ENCODE results near the gene GPR3.

GPR3 gene, protein sequence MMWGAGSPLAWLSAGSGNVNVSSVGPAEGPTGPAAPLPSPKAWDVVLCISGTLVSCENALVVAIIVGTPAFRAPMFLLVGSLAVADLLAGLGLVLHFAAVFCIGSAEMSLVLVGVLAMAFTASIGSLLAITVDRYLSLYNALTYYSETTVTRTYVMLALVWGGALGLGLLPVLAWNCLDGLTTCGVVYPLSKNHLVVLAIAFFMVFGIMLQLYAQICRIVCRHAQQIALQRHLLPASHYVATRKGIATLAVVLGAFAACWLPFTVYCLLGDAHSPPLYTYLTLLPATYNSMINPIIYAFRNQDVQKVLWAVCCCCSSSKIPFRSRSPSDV

GRCh38 chr1:27392096-27392777, at the start of gene GPR3:
Gene GPR3, plus strand, starts transcription at chr1:27392622. Its CDS starts 1,177 bp downstream, at chr1:27393799.
- peak; percentile 93 to 94 for DNase-seq

DNA sequence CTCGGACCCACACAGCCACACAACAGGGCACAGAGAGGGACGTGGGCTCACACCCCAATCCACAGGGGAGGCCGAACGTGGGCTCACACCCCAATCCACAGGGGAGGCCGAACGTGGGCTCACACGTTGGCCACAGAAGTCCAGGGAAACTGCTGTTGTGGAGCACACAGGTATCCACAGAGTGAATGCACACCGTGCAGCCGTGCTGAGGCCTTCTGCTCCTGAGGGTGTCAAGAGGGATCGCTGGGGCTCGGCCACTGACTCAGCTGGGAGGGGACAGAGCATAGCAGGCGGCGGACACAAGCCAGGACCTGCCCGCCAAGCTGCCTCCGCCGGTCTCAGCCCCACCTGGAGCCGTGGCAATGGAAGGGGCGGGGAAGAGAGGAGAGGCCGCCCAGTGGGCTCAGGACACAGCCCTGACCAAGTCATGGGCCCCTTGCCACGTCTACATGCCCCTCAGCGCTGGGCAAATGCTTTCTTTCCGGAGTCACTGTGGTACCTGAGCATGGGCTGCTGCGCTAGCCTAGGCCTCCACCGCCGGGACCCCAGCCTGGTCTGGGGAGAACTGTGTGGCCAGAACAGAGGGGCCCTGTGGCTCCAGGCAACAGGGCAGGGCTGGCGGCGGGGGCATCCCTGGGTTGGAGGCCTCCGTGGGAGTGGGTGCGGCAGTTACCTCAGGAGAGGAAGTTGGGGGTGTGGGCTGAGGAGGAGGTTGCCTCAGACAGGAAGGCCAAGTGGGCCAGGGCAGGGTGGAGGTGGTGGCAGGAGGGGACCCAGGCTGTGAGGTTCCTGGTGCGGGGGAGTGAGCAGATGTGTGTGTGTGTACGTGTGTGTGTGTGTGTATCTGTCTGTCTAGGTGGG, 49.4 kb upstream of the GPR3 start:
- DNase-seq: peak; percentile 82 to 87

DNA sequence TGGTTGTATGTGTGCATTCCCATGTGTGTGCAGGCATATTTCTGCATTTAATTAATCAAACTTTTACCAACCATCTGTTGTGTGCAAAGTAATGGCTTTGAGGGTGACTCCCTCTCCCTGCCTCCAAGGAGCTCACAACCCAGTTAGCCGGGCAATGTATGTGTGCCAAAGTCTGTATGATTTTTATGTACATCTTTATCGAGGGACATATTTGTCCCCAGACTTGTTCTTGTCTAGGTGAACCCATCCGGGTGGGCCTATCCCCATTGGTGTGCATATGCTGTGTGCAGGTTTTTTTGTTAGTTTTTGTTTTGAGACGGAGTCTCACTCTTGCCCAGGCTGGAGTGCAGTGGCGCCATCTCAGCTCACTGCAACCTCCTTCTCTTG, 48.8 kb upstream of the GPR3 start:
- no peak for DNase-seq

DNA sequence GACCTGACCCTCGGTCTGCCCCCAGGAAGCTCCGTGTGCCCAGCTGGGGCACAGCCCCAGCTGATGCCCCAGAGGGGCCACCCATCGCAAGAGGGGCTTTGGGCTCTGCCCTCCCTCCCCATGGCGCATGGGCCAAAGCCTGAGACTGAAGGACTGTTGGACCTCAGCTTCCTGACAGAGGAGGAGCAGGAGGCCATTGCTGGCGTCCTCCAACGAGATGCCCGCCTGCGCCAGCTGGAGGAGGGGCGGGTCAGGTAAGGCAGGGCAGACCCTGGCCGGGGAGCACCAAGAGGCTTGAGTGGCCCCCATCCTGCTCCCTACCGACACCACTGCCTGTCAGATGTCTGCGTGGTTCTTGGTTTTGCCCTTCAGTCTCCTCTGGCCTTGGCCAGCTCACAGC, 47.1 kb upstream of the GPR3 start:
- DNase-seq: no peak

GRCh38 chr1:27346357-27346756, 46.1 kb upstream of the GPR3 start:
- no peak for DNase-seq

- DNase-seq: no peak
Measured at GRCh38 chr1:27346991-27347624, 45.3 kb upstream of the GPR3 start.

GRCh38 chr1:27348861-27349783, 43.3 kb upstream of the GPR3 start:
- DNase-seq: peak in 1 of 2 donors; percentile 37

GRCh38 chr1:27349784-27350662, 42.4 kb upstream of the GPR3 start:
- no peak for DNase-seq

- no peak for DNase-seq
Measured at GRCh38 chr1:27350663-27351540, 41.5 kb upstream of the GPR3 start.

DNA sequence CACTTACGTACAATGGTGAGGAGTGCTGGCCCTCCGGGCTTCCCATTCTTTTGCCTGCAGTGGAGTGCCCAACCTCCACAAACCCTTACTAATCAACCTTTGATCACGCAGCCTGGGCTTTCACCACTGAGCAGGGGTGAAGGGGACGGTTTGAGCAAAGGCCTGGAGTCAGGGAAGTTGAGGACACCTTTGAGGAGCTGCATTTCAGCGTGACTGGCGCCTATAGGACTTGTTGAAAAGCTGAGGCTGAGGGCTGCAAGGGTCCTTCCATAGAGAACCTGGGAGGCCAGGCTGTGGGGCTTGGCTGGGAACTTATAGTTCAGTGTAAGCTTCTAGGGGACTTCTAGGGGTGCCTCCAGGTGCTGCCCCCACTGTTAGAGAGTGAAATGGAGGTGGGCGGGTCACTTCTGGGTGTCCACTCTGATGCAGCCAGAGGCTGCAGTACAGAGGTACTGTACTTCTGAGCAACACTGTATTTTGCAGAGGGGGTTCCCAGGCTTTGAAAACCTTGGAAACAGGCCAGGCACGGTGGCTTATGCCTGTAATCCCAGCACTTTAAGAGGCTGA, 40.8 kb upstream of the GPR3 start:
- DNase-seq: no peak

DNA sequence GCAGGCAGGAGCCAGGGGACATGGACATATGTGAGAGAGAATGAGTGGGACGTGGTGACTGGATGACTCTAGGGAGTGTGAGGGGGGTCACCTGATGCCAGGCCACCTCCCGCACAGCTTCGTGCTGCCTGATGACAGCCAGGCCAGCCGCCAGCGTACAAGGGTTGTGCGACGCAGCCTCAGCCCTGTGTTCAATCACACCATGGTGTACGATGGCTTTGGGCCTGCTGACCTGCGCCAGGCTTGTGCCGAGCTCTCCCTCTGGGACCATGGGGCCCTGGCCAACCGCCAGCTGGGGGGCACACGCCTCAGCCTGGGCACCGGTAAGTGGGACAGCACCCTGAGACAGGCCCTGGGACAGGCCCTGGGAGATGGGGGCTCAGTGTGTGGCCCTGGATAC, 39.3 kb upstream of the GPR3 start:
- DNase-seq: no peak

DNA sequence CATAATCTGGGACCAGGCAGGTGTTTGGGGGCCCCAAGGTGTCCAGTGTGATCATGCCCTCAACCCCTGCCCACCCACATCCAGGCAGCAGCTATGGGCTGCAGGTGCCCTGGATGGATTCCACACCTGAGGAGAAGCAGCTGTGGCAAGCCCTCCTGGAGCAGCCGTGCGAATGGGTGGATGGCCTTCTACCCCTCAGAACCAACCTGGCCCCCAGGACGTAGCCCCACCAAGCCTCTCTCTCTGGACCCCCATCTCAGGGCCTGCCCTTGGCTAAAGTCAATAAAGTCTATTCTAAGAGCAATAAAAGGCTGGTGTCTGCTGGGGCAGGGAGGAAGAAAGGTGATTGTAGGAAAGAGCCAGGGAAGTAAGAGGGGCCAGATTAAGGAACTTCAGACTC, 38.8 kb upstream of the GPR3 start:
- no peak for DNase-seq

- DNase-seq: no peak
Measured at GRCh38 chr1:27355683-27356082, 36.7 kb upstream of the GPR3 start.

GRCh38 chr1:27356277-27356618, 36.2 kb upstream of the GPR3 start:
- no peak for DNase-seq

GRCh38 chr1:27356619-27357280, 35.7 kb upstream of the GPR3 start:
- peak; percentile 34 to 57 for DNase-seq

DNA sequence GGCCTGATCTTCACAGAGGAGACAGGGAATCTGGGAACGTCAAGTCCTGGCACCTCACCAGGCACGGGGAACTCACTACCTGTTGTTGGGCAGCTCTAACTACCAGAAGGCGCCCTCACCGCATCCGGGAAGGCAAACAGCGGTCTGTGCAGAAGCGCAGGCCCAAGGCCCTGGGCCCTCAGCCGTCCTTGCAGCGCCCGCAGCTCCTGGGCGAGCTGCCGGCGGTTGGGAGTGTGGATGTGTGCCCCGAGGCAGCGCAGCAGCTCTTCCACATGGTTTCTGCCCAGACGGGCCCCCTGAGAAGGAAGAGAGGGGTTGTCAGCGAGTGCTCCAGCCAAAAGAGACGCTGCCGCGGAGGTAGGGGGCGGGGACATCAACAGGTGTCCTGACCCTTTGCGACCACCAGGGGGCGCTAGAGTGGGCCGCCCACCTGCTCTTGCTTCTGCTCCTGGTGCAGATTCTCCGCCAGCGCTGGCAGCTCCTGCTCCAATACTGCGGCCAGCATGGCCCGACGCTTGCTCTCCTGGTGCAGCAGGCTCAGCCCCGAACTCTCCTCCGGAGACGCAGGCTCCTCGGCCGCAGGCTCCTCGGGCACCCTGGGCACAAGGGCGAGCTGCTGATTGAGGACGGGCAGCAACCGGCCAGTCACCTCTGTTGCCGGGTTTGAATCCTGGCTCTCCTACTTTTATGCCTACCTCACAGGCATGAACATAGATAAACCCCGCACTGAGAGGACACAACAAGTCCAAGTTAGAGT, 35.0 kb upstream of the GPR3 start:
- peak; percentile 85 to 86 for DNase-seq

- no peak for DNase-seq
Measured at GRCh38 chr1:27358038-27358927, 34.1 kb upstream of the GPR3 start.
